GM13977 (cell line): ENCODE data around the gene FBXO36.
A peak's percentile ranks its signal among the peaks of the same experiment; 100 is the strongest.

Experiments used
- DNase-seq: peaks from one replicate; pipeline ENCODE4 v3.0.0; 2012; ENCODE audit warnings: low spot score
- CTCF ChIP-seq: IDR thresholded peaks from 2 replicates; pipeline ENCODE4 v1.5.1; 2012; ENCODE audit warnings: mild to moderate bottlenecking, control low read depth; ENCODE audit not compliant: insufficient read depth; ENCODE audit errors: extremely low read depth, missing control alignments
- in situ Hi-C: fragments of 300-500 bp; cut with MboI; formaldehyde crosslinking; loops from one replicate; pipeline ENCODE4 v1.12.0; 2022; ENCODE audit warnings: low sequenced_read_pairs, low pct_unique_long_range_greater_than_20kb, mixed read lengths, inconsistent platforms; ENCODE audit not compliant: unreplicated experiment

FBXO36 gene

GRCh38 chr2:229910147-229910831 is 12.0 kb upstream of the FBXO36 start:
- TF ChIP-seq CTCF, result no peak
- in situ Hi-C loops, result no loop called here
- DNase-seq, result no peak

- in situ Hi-C loops, result no loop called here
- peak; percentile 57 for TF ChIP-seq CTCF
- peak; percentile 36 for DNase-seq
These were observed 11.4 kb upstream of the FBXO36 start for GRCh38 chr2:229910832-229911412.

- in situ Hi-C loops, result no loop called here
- no peak for TF ChIP-seq CTCF
- no peak for DNase-seq
These were observed 8.1 kb upstream of the FBXO36 start for GRCh38 chr2:229914171-229914570.

- no peak for TF ChIP-seq CTCF
- in situ Hi-C loops, result no loop called here
- DNase-seq, result no peak
These were observed 4.5 kb upstream of the FBXO36 start for GRCh38 chr2:229917793-229918192.

- DNase-seq, result no peak
These were observed 2.2 kb upstream of the FBXO36 start for GRCh38 chr2:229920011-229920641.

More at GRCh38 chr2:229920011-229920641, 2.2 kb upstream of the FBXO36 start:
- in situ Hi-C loops, result no loop called here
- no peak for TF ChIP-seq CTCF
